Smooth muscle cell (in vitro differentiated cells): Measurements from ENCODE around the gene RASGEF1C. TPM values are rescaled to one million over a fixed set of nuclear protein-coding genes. Genes with fewer than 3 reads are reported as not detected.

ENCODE experiments used
- DNase-seq: peaks from one replicate; lab custom pipeline; 2025; ENCODE audit not compliant: unreplicated experiment; lab: John Stamatoyannopoulos, UW
- H2AFZ ChIP-seq: fragments of 200-600 bp; sonication (generic); 2 replicates; pipeline ENCODE4 v1.6.0; 2016; ENCODE audit warnings: antibody characterized with exemption, low read depth, mild to moderate bottlenecking
- H3F3A ChIP-seq: fragments of 200-600 bp; sonication (generic); 2 replicates; pipeline ENCODE4 v1.6.0; 2017; ENCODE audit warnings: antibody characterized with exemption, low read depth
- H3K27ac ChIP-seq: fragments of 200-600 bp; sonication (generic); 2 replicates; pipeline ENCODE4 v1.5.1; 2016; ENCODE audit warnings: low read depth, mild to moderate bottlenecking
- H3K27me3 ChIP-seq: fragments of 200-600 bp; sonication (generic); 2 replicates; pipeline ENCODE4 v1.6.1; 2016; ENCODE audit warnings: low read depth, mild to moderate bottlenecking
- H3K36me3 ChIP-seq: fragments of 200-600 bp; sonication (generic); 2 replicates; pipeline ENCODE4 v1.5.1; 2016; ENCODE audit warnings: low read depth
- H3K4me1 ChIP-seq: fragments of 200-600 bp; sonication (generic); 2 replicates; pipeline ENCODE4 v1.5.1; 2016; ENCODE audit warnings: low read depth
- H3K4me2 ChIP-seq: fragments of 200-600 bp; sonication (generic); 2 replicates; pipeline ENCODE4 v1.6.0; 2016; ENCODE audit warnings: mild to moderate bottlenecking
- H3K4me3 ChIP-seq: fragments of 200-600 bp; sonication (generic); 2 replicates; pipeline ENCODE4 v1.5.1; 2016; ENCODE audit warnings: mild to moderate bottlenecking
- H3K79me2 ChIP-seq: fragments of 200-600 bp; sonication (generic); 2 replicates; pipeline ENCODE4 v1.6.0; 2016; ENCODE audit warnings: low read depth, mild to moderate bottlenecking
- H3K9ac ChIP-seq: fragments of 200-600 bp; sonication (generic); 2 replicates; pipeline ENCODE4 v1.6.0; 2016; ENCODE audit warnings: low read depth
- H3K9me3 ChIP-seq: fragments of 200-600 bp; sonication (generic); replicated peaks from 2 replicates; pipeline ENCODE4 v1.5.1; 2016; ENCODE audit warnings: low read depth
- H4K20me1 ChIP-seq: fragments of 200-600 bp; sonication (generic); 2 replicates; pipeline ENCODE4 v1.6.0; 2016; ENCODE audit warnings: low read depth
- CTCF ChIP-seq: fragments of 200-600 bp; sonication (generic); IDR thresholded peaks from 2 replicates; pipeline ENCODE4 v1.5.1; 2017; ENCODE audit warnings: borderline replicate concordance, mild to moderate bottlenecking, antibody characterized with exemption; ENCODE audit not compliant: insufficient read depth, poor library complexity, severe bottlenecking
- WGBS: methylation state at CpG from one replicate; pipeline ENCODE4 v1.1.7; 2016; ENCODE audit warnings: low lambda C conversion rate; 5-methylcytosine and 5-hydroxymethylcytosine counted together
- polyA plus RNA-seq: library from polyadenylated mRNA; unstranded; fragments of >200 nt; fragmentation: Nextera tagmentation; extraction: Ambion mirVana; gene quantifications from 2 replicates; pipeline ENCODE4 v1.2.1, GENCODE V29; 2016
- total RNA-seq: library from RNA; depleted of rRNA; stranded (reverse); fragments of >200 nt; gene quantifications from 2 replicates; pipeline ENCODE4 v1.2.3, GENCODE V29; 2014

RASGEF1C gene
- total and polyA plus RNA-seq, 2 experiments from 2014 or later: 0.14 TPM; not detected in 1

GRCh38 chr5:180114304-180115003, 94.6 kb downstream of the RASGEF1C start:
- WGBS: 95% methylated on average over 23 of the region's 23 CpGs
- no peaks in the 10 kb centered on the region for H3K36me3 ChIP-seq
- H3K9me3 ChIP-seq: no peaks in the 10 kb centered on the region
- DNase-seq: no peak
- no peak overlapping the region for H3K4me3 ChIP-seq
- no peaks in the 10 kb centered on the region for H3K4me1 ChIP-seq
- H3K79me2 ChIP-seq: no peaks in the 10 kb centered on the region
- H3K4me2 ChIP-seq: no peak overlapping the region
- H3K9ac ChIP-seq: no peak overlapping the region
- TF ChIP-seq CTCF: no peak
- H4K20me1 ChIP-seq: no peaks in the 10 kb centered on the region
- no peaks in the 10 kb centered on the region for H3K27me3 ChIP-seq
- H2AFZ ChIP-seq: no peak overlapping the region
- H3F3A ChIP-seq: no peaks in the 10 kb centered on the region
- no peak overlapping the region for H3K27ac ChIP-seq

GRCh38 chr5:180113660-180114303, 95.2 kb downstream of the RASGEF1C start:
- H3K9me3 ChIP-seq: no peaks in the 10 kb centered on the region
- no peaks in the 10 kb centered on the region for H3K27me3 ChIP-seq
- H2AFZ ChIP-seq: no peak overlapping the region
- H3K4me1 ChIP-seq: no peaks in the 10 kb centered on the region
- 84% methylated on average over 8 of the region's 23 CpGs for WGBS
- H3K4me3 ChIP-seq: no peak overlapping the region
- H3K79me2 ChIP-seq: no peaks in the 10 kb centered on the region
- TF ChIP-seq CTCF: no peak
- DNase-seq: no peak
- H3K9ac ChIP-seq: no peak overlapping the region
- H4K20me1 ChIP-seq: no peaks in the 10 kb centered on the region
- no peaks in the 10 kb centered on the region for H3F3A ChIP-seq
- H3K4me2 ChIP-seq: no peak overlapping the region
- no peaks in the 10 kb centered on the region for H3K36me3 ChIP-seq
- no peak overlapping the region for H3K27ac ChIP-seq

DNA sequence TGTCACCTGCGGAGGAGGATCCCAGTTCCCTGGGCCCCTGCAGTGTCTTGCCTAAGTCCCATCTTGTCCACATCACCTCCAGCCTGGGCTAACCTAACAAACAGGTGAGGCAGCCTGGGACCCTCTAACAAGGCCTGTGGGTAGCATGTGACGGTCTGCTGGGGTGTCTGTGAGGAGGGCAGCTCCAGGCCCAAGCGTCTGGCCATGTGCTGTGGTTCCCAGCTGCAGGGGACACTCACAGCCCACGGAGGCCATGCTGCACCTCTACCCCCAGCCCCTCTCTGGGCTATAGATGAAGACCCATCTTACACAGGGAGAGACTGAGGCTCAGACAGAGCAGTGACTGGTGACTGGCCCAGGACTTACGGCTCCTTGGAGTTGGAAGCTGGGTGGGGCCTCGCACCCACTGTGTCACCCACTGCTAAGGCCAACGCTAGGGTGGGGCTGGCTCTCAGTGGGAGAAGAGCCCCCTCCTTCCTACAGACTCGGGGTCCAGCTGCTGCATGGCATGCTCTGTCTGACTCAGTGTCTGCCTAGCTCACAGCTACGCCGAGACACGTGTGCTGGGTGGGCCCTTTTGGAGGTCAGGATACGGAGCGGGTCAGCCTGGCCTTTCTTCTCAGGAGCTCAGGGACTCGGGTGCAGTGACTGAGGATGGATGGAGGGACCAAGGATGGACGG, 96.7 kb downstream of the RASGEF1C start:
- no peak for DNase-seq
- Histone ChIP-seq H3K9me3 (peaks cover 4% of the 10 kb centered on the region), H3K4me2 (no peak overlapping the region), H3K4me3 (no peak overlapping the region), H3F3A (no peaks in the 10 kb centered on the region), H3K79me2 (no peaks in the 10 kb centered on the region), H3K27ac (no peak overlapping the region), H4K20me1 (no peaks in the 10 kb centered on the region), H3K36me3 (no peaks in the 10 kb centered on the region), H2AFZ (no peak overlapping the region), H3K27me3 (no peaks in the 10 kb centered on the region), H3K9ac (no peak overlapping the region), H3K4me1 (no peaks in the 10 kb centered on the region)
- no peak for TF ChIP-seq CTCF
- 85% methylated on average over 15 of the region's 15 CpGs for WGBS
